ENCODE measurements around the gene ERBB2.

GRCh38 chr17:39739885-39740356, 40.1 kb downstream of the ERBB2 start:
- TF ChIP-seq CTCF (IDR thresholded peaks at IDR 0.05) (no peak), POLR2A (IDR thresholded peaks at IDR 0.05) (no peak)
